GM19328 (cell line): ENCODE data around the gene PBX1.

ENCODE experiments used
- ATAC-seq: cut with Tn5 transposase; IDR thresholded peaks from one replicate; pipeline ENCODE4 v1.9.1; 2021; ENCODE audit warnings: mild to moderate bottlenecking, moderate library complexity; ENCODE audit not compliant: unreplicated experiment

The PBX1 gene

DNA sequence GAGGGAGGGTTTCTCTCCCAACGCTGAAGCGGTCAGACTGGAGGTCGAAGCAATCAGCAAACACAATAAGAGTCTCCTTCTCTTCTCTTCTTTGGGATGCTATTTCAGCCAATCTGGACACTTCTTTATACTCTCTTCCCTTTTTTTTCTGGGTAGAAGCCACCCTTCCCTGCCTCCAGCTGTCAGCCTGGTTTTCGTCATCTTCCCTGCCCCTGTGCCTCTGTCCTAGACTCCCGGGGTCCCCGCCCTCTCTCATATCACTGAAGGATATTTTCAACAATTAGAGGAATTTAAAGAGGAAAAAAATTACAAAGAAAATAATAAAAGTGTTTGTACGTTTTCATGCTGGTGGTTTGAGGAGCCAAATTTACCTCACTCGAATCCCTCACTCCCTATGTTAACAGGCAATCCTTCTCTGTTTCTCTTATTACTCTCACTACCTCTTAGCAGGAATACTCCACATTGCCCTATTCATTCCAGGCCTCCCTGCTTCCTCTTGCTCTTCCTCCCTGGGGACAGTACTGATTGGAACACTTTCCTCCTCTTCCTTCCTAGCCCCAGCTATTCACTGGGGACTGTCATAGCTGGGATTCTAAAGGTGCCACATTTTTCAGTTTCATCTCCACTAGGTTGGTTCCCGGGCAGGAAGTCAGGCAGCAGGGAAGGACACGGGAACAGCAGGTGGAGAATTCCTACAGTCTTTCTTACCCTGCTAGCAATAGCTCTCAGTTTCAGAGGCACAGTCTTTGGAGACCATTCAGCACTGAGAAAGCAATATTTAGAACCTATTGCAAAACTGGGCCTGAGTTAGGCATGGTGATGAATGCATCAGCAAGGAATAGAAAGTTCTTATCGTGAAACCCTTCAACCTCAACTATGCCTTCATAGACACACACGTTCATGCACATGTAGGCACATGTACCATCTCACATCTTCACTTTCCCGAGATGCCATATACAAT is 288.0 kb downstream of the PBX1 start:
- ATAC-seq, result no peak

DNA sequence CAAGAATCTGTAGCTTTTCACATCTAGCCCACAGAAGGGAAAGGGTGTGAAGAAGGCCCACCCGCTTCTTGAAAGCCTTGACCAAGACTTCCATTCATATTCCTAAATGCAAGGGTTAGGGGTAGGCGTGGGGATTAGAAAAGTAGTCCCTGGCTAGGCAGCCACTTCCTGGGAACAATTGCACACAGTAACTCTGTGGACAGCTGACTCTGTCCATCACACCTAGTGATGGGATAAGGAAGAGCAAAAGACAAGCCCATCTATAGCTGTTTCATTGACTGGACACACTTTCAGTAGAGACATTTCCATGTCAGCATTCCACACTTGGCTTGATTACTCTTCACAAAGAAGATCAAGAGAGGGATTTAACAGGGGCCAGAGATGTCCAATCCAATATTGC is 294.2 kb downstream of the PBX1 start:
- ATAC-seq, result no peak

DNA sequence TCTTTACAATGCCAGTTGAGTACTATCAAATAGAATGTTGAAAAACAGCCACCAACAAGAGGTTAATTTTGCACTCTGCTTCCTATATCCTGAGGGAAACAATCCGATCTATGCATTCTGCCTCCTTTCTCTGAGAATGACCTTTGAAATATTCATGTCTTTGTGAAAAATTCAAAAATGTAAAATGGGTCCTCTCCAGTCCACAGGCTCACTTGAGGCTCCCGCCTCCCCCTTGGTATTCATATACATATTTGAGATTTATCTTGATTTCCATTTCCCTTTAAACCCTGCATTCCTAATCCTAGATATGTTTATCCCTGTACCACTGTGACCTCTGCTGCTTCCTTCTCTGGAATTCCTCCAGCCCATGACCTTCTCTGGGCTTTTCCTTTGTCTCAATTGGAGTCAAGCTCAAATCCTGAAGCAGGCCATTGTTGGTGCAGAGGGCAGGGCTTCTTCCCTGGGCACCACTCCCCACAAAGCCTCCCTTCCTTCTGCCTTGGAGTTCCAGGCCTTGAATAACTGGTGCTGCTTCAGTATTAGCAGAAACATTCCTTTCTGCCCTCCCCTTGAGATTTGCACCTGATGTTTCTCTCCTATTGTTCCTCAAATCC is 296.8 kb downstream of the PBX1 start:
- no peak for ATAC-seq

DNA sequence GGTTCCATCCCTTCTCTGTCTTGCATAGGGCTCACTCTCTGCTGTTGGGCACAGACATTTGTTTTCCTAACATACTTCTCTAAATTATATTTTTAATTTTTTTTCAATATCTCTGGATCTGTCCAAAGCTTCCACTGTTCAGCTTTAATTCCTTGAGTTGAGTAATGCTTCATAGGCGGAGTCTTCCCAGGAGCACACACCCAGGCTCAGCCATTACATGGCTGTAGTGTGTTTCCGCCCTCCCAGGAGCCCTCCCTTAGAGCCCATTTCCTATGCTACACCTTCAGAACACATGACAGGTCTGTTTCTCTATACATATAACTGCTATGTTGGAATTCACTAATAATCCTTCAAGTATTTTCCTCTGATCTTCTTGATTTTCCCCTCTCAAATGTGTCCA is 297.4 kb downstream of the PBX1 start:
- no peak for ATAC-seq

DNA sequence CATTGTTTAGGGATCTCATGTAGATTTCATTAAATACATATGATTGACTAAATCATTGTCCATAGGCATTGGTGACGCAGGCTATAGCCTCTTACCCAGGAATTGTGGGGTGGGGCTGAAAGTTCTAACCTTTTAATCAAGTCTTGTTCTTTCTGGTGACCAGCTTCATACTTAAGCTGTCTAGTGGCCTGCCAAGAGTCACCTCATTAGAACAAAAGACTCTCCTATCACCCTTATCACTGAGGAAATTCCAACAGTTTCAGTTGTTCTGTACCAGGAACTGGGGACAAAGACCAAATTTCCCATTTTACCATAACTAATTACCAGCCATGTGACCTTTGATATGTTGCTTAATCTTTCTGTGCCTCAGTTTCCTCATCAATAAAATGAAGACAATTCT is 298.5 kb downstream of the PBX1 start:
- no peak for ATAC-seq

DNA sequence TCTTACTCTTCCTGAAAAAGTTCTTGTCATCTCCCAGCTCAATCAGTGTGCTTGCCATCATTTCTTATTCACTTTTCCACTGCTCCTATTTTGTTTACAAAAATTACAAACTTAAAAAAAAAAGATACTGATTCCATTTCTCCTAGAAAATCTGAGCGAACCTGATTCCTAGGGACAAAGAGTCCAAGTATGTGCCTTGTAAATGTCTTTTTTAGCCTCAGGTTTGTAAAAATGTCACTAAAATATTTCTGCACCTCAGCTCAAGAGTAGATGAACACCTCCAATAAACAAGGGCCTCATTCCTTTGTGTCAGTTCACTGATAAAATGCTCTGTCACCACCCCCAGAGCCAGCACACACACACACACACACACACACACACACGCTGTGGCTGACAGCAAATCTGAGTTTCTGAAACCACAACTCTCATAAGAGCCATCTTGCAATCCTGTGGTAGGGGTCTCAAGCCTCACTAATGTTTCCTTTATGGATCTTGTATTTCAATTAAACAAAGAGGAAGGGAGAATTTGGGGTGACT is 299.2 kb downstream of the PBX1 start:
- no peak for ATAC-seq

DNA sequence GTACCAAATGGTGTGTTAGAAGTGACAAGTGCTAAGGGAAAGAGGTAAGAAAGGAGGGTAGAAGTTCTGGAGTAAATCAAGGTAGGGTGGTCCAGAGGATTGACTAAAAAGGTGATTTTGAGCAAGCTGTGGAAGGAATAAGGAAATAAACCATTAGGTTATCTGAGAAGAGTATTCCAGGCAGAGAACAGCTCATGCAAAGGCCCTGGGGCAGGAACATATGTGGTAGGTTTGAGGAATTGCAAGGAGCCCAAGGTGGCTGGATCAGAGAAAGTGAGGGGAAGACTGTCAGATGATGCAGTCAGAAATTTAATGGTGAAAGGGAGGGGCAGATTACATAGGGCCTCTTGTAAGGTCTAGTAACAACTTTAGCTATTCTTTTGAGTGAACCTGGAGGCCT is 302.6 kb downstream of the PBX1 start:
- no peak for ATAC-seq

DNA sequence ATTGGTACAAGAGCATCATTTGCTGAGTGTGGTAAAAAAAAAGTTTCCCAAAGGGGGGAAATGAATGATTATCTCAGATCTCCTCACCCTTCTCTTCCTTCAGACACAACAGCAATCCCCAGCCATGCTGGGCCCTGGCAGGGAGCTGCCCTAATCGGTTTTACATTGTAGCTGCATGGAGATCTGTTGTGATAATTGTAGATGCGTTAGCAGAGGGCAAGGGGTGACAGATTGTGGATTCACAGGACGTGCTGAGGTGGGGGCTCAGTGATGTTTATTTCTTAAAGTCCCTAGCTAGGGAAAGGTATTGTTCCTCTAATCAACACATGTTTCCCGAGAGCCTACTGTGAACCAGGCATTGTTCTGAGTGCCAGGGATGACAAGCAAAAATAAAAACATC is 304.1 kb downstream of the PBX1 start:
- no peak for ATAC-seq

DNA sequence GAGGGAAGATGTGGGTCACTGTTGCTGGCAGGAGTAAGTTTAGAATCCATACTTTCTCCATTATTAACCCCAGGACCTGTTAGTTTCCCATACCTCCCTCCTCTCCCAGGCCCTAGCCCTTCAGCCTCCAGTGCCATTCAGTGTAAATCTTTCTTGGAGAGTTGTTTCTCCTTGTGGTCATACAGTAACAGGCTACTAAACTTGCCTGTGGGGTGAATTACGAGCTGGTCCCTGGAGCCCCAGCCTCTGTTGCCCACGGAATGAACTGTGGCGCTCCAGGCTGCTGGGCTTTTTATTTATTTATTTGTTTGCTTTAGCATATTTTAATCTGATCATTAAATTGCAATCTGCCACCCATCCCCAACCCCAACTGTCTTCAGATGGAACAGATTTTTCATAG is 305.2 kb downstream of the PBX1 start:
- no peak for ATAC-seq

DNA sequence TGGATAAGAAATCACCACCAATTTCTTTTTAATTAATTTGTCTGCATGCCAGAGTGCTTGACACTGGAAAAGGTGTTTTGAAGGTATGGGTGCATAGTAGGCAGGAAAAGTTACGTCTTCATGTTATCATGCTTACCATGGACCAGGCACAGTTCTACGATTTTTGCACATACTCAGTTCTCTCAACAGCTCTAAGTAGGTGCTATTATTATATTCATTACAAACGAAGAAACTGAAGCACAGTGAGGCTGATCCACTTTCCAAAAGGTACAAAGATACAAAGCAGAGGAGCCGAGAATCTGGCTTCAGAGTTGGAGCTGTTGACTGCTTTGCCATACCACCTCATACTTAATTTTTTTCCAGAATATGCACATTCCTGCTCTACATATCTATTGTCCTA is 306.4 kb downstream of the PBX1 start:
- no peak for ATAC-seq

DNA sequence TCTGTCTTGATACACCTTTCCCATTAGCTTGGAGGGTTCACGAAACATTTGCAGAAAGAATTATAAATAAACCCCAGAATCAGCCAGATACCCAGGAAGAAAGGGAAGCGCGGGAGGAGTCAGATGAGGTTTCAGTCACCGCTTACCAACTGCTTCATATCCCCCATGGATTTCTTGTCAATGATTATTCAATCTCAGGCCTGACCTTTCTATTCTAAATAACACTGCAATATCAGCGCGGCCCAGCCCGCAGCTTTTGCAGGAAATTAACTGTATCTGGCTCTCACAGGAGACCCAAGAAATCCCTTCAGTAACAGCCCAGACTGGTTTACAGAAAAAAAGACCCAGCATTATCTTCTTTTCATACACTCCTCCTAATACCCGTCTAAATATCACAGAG is 308.6 kb downstream of the PBX1 start:
- no peak for ATAC-seq

DNA sequence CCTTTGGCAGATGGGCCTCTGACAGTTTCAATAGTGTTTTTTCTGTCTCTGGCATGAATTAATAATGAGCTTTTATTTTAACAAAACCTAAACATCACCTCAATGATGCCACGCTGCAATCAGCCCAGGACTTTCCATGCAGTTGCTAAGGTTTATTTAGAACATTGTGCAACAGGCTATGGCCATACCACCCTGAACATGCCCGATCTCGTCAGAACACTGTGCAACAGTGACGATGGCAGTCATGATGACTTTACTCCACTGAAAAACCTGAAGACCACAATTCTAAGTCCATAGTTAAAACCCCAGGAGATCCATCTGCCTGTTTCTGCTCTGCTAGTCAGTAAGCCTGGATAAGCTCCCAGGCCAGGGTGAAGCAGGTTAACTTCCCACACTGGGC is 310.0 kb downstream of the PBX1 start:
- ATAC-seq, result no peak

DNA sequence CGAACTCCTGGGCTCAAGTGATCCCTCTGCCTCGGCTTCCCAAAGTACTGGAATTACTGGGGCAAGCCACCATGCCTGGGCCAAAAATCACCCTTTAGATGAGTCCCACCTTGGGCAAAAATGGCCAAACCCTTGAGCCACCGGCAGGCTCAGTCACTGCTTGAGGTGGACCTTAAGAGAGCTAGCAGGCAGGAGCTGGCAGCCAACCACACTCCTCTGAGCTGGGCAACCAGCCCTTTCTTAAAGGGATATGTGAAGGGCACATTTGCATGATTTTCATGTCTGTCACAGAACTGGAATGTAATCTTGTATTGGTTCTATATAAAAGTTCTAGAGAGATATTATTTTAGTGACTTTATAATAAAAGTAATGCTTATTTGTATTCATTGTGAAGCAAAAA is 316.5 kb downstream of the PBX1 start:
- ATAC-seq, result no peak

DNA sequence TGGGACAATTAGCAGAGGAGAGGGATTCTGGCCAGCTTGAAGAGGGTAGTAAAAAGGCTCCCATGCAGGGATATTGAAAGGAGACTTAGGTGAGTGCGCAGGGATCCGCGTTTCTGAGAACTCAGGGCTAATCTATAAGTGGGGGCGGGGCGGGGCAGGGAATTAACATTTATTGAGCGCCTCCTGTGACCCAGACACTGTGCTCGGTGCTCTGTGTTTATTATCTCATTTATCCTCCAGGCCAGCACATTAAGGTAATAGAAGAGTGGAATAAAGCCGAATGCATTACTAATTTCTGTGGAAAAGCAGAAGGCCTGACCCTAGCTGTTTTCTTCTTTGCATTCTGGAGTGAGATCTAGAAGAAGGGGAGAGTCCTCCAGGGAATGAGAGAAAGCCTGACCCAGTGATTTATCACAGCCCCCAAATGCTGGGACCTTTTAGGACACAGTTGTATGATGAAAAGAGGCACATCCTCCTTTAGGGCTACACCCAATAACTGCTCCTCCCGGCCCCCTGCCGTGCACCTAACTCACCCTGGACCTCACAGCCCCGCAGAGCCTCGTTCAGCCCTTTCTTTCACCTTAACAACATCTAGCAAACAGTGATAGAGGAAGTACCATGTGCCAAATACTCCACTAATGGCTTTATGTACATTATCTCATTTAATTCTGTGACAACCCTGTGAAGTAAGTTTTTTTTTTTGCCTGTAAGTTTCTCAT is 317.6 kb downstream of the PBX1 start:
- ATAC-seq, result no peak

DNA sequence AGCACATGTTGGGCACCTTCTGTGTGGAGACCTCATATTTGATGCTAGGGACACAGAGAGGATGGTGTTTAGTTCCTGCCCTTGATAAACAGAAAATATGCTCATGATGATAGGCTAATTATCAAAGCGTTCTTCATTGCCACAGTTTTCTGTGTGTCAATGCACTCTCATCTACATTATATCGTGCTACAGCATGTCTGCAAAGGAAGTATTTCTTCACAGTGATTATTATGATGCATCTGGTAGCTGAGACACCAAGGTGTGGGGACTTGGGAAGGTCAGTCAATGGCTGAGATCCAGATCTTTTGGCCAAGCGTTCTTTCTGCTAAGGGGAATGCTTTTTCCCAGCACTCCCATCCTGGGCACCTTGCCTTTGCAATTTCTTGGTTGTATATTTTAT is 321.2 kb downstream of the PBX1 start:
- no peak for ATAC-seq

DNA sequence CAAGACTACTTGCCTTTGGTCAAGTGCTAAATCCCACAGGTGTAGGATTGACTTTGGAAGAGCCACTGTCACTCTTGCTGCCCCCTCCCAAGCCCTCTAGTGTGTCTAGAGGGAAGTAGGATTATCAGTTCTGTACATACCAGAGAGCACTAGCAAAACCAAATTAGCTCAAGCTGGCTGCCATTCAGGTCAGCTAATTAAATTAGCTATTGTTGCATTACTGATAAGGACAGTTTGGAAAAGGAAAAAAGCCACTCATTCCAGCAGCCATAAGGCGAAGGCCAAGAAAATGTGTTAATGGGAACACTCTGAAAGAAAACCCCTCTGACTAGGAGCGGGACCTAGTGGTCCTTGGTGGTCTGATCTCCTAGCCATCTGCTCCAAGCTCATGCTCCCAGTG is 321.7 kb downstream of the PBX1 start:
- ATAC-seq, result no peak

DNA sequence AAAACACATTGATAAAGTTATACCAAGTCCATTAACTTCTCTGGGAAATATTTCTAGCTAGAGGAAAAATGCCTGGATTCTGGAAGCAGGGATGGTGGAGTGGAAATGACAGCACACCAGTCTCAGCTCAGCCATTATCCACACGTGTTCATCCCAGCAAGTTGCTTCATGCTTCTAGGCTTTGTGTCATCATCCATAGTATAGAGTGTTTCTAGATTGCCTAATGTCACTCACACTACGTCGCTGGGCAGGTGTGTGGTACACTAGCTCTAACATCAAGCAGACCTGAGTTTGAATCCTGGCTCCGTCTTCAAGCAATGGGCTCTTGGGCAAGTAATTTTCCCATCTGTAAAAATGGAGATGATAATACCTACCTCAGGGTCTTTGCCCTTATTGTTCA is 326.3 kb downstream of the PBX1 start:
- ATAC-seq, result no peak

DNA sequence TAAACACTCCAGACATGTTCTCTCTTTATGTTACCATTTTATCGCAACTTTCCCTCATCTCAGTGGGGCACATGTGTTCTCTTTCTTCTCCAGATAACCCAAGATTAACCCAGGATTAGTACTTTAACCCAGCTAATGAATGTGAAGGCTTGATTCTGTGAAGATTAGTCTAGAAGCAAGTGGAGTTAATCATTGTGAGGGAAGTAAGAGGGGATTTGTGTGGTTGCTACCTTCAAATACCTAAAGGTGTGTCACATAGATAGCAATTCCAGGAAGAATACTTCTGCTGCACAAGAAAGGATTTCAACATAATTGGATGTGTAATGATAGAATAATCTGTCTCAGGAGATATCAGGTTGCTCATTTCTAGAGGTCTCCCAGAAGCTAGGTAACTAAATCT is 327.1 kb downstream of the PBX1 start:
- ATAC-seq, result no peak

DNA sequence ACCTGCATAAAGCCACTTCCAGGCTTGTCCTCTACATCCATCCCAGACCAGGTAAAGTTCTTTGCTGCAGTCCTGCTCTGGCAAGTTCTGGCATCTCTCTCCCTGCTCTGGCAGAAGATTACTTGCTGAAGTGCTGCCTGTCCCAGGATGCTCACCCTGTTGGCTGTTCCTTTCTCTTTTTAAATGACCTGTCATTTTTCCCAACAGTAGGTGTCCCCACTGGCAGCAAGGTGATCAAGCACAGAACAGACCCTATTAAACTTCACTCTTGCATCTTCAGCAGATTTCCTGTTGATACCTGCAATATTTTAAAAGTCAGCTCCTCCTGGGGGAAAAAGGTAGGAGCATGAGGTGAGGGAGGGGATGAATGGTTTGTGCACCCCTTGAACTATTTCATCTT is 332.6 kb downstream of the PBX1 start:
- ATAC-seq, result no peak

DNA sequence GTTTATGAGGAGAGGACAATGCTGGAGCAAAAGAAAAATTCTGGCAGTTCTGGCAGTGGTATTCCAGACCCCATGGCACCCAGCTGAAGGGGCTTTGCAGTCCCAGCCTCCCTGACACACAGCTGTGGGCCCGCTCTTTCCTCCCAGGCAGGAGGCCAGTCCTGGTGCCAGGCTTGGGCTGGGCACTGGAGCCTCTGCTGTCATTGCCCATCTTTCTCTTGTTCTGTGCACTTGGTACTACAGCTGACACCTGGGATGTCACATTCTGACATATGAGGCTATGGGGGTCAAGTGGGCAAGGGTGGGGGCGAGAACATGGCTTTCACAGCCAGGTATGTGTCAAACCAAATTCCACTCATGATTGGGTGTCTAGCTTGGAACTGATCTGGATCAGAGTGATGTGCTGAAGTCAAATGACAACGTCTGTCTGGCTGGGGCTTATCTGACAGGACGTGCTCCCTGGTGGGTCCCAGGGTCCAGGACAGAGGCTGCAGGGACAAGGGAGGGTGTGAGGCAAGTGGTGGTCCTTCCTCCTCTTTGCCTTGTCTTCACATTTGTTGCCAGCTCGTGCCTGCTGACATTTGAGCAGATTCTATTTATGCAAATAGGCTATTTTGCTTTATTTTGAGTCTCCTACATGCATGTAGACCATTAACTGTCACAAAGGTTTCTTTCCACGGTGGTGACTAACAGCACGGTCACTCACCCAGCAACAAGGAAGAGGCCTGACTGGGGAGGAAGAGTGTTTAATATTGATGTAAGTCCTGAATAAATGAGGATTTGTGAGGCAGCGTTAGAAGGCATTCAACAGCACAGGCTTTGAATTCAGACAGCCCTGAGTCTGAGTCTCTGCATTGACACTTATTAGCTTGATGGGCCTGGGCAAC is 336.3 kb downstream of the PBX1 start:
- no peak for ATAC-seq

DNA sequence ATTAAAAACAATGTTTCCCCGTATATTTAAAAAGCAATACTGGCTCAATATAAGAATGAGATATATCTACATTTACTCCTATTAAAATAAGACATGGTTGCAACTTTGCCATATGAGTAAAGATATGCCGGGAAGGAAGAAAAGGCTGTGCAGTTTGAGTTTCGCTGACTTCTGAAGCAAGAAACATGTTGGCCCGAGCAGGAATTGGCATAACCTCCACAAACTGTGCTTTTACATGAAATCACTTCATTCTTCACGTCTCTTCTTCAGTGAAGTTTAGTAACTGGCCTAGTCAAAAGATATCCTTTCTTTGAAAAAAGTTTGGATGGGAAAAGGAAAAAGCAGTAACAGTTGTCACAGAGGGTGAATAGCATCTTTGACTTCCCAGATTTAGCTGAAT is 342.0 kb downstream of the PBX1 start:
- ATAC-seq, result no peak
